Loucy (cell line): ENCODE data around the gene SLC35E1.

Experiments used
- H2AFZ ChIP-seq: fragments of 200-600 bp; sonication (generic); 2 replicates; pipeline ENCODE4 v1.6.0; 2016; ENCODE audit warnings: antibody characterized with exemption, mild to moderate bottlenecking, low read length, moderate library complexity
- H3F3A ChIP-seq: fragments of 200-600 bp; 2 replicates; pipeline ENCODE4 v1.6.0; 2016; ENCODE audit warnings: antibody characterized with exemption, low read depth, mild to moderate bottlenecking
- H3K27me3 ChIP-seq: fragments of 200-600 bp; sonication (generic); 2 replicates; pipeline ENCODE4 v1.6.1; 2014; ENCODE audit warnings: low read length, mild to moderate bottlenecking; ENCODE audit not compliant: insufficient read depth, poor library complexity, severe bottlenecking
- H3K36me3 ChIP-seq: fragments of 200-600 bp; sonication (generic); 2 replicates; pipeline ENCODE4 v1.6.1; 2016; ENCODE audit warnings: low read length; ENCODE audit not compliant: insufficient read depth
- H3K4me1 ChIP-seq: fragments of 200-600 bp; sonication (generic); 2 replicates; pipeline ENCODE4 v1.5.1; 2014; ENCODE audit warnings: low read length, mild to moderate bottlenecking; ENCODE audit not compliant: insufficient read depth, poor library complexity, severe bottlenecking
- H3K4me2 ChIP-seq: fragments of 200-600 bp; sonication (generic); 2 replicates; pipeline ENCODE4 v1.6.0; 2014; ENCODE audit warnings: antibody characterized with exemption, low read length, low read depth, mild to moderate bottlenecking; ENCODE audit not compliant: poor library complexity, severe bottlenecking
- H3K4me3 ChIP-seq: fragments of 200-600 bp; sonication (generic); 2 replicates; pipeline ENCODE4 v1.5.1; 2014; ENCODE audit warnings: low read length, mild to moderate bottlenecking, mixed read lengths; ENCODE audit not compliant: poor library complexity, severe bottlenecking
- H3K79me2 ChIP-seq: fragments of 200-600 bp; sonication (generic); 2 replicates; pipeline ENCODE4 v1.6.1; 2014; ENCODE audit warnings: low read length; ENCODE audit not compliant: insufficient read depth
- H3K9ac ChIP-seq: fragments of 200-600 bp; sonication (generic); 2 replicates; pipeline ENCODE4 v1.6.0; 2014; ENCODE audit warnings: mild to moderate bottlenecking, low read depth, low read length, moderate library complexity; ENCODE audit not compliant: poor library complexity, severe bottlenecking
- H3K9me2 ChIP-seq: fragments of 200-600 bp; sonication (generic); replicated peaks from 2 replicates; pipeline ENCODE4 v1.6.1; 2016; ENCODE audit warnings: low read depth, low read length, mixed read lengths
- H3K9me3 ChIP-seq: fragments of 200-600 bp; sonication (generic); 2 replicates; pipeline ENCODE4 v1.6.1; 2014; ENCODE audit warnings: mild to moderate bottlenecking, antibody characterized with exemption, low read length, low read depth; ENCODE audit not compliant: insufficient read depth
- H4K20me1 ChIP-seq: fragments of 200-600 bp; sonication (generic); 2 replicates; pipeline ENCODE4 v1.6.0; 2014; ENCODE audit warnings: antibody characterized with exemption, low read length, mild to moderate bottlenecking; ENCODE audit not compliant: insufficient read depth, poor library complexity, severe bottlenecking
- CTCF ChIP-seq: fragments of 200-600 bp; sonication (generic); conservative IDR thresholded peaks from 2 replicates; pipeline ENCODE4 v1.5.1; 2014; ENCODE audit warnings: mild to moderate bottlenecking, antibody characterized with exemption, low read length
- EZH2phosphoT487 ChIP-seq: fragments of 200-600 bp; IDR thresholded peaks from 2 replicates; pipeline ENCODE4 v1.6.1; 2018; ENCODE audit warnings: antibody characterized with exemption, mild to moderate bottlenecking, moderate library complexity, borderline replicate concordance

SLC35E1 gene

GRCh38 chr19:16620018-16620417 lies 47.8 kb upstream of the SLC35E1 start:
- Histone ChIP-seq H3K9me3 (no peaks in the 10 kb centered on the region), H3F3A (no peaks in the 10 kb centered on the region), H4K20me1 (peaks cover 86% of the 10 kb centered on the region), H3K79me2 (peaks cover 100% of the 10 kb centered on the region), H3K4me1 (peaks cover 46% of the 10 kb centered on the region), H3K36me3 (no peaks in the 10 kb centered on the region; the same call in 1 of the 2 replicates), H3K9ac (no peak overlapping the region), H3K4me3 (no peak overlapping the region), H3K27me3 (no peaks in the 10 kb centered on the region), H3K4me2 (peak overlapping the region; percentile 5), H2AFZ (no peak overlapping the region), H3K9me2 (no peaks in the 10 kb centered on the region)
- TF ChIP-seq CTCF (no peak), EZH2phosphoT487 (no peak)

- TF ChIP-seq EZH2phosphoT487 (no peak), CTCF (no peak)
- peaks cover 87% of the 10 kb centered on the region for H4K20me1 ChIP-seq
- H3K4me2 ChIP-seq: peak overlapping the region; percentile 2
- H2AFZ ChIP-seq: no peak overlapping the region
- no peaks in the 10 kb centered on the region for H3F3A ChIP-seq
- H3K79me2 ChIP-seq: peaks cover 100% of the 10 kb centered on the region
- H3K9me2 ChIP-seq: no peaks in the 10 kb centered on the region
- peaks cover 45% of the 10 kb centered on the region for H3K4me1 ChIP-seq
- H3K9ac ChIP-seq: no peak overlapping the region
- no peaks in the 10 kb centered on the region for H3K9me3 ChIP-seq
- no peaks in the 10 kb centered on the region for H3K27me3 ChIP-seq
- no peak overlapping the region for H3K4me3 ChIP-seq
- H3K36me3 ChIP-seq: no peaks in the 10 kb centered on the region; the same call in 1 of the 2 replicates
Measured at GRCh38 chr19:16619457-16619856, 47.2 kb upstream of the SLC35E1 start.

- Histone ChIP-seq H3K4me2 (no peak overlapping the region), H2AFZ (no peak overlapping the region), H3K9ac (no peak overlapping the region), H3K4me3 (no peak overlapping the region), H3K36me3 (no peaks in the 10 kb centered on the region; the same call in 1 of the 2 replicates), H3K4me1 (peaks cover 34% of the 10 kb centered on the region), H3K9me2 (no peaks in the 10 kb centered on the region), H4K20me1 (peaks cover 85% of the 10 kb centered on the region), H3K9me3 (no peaks in the 10 kb centered on the region), H3F3A (no peaks in the 10 kb centered on the region), H3K79me2 (peaks cover 100% of the 10 kb centered on the region), H3K27me3 (no peaks in the 10 kb centered on the region)
- TF ChIP-seq CTCF: no peak
- no peak for TF ChIP-seq EZH2phosphoT487
Measured at GRCh38 chr19:16618248-16618647, 46.0 kb upstream of the SLC35E1 start.
